ENCODE data around the gene TMTC2.
"Not testable (repeated sequence)": the region's sequence is repeated elsewhere in the genome, so short reads cannot be mapped to it uniquely, and the experiment has no call there.

Gene TMTC2

GRCh38 chr12:82728710-82729109 lies 42.0 kb downstream of the TMTC2 start:
- no peak for DNase-seq (ENCODE audit: low spot score)

- DNase-seq (ENCODE audit: low spot score), result peak; percentile 29
Observed at GRCh38 chr12:82730953-82731459, 44.3 kb downstream of the TMTC2 start.

GRCh38 chr12:82740129-82741000 lies 53.7 kb downstream of the TMTC2 start:
- DNase-seq (ENCODE audit: low spot score), result peak; percentile 86

- DNase-seq (ENCODE audit: low spot score), result no peak
Observed at GRCh38 chr12:82745063-82745674, 58.5 kb downstream of the TMTC2 start.

GRCh38 chr12:82745807-82746206 lies 59.1 kb downstream of the TMTC2 start:
- no peak for DNase-seq (ENCODE audit: low spot score)

GRCh38 chr12:82746668-82747067 lies 60.0 kb downstream of the TMTC2 start:
- no peak for DNase-seq (ENCODE audit: low spot score)

- no peak for DNase-seq (ENCODE audit: low spot score)
Observed at GRCh38 chr12:82749015-82749414, 62.3 kb downstream of the TMTC2 start.

- DNase-seq (ENCODE audit: low spot score), result no peak
Observed at GRCh38 chr12:82754856-82755255, 68.2 kb downstream of the TMTC2 start.

- DNase-seq (ENCODE audit: low spot score), result no peak
Observed at GRCh38 chr12:82756303-82756702, 69.6 kb downstream of the TMTC2 start.

GRCh38 chr12:82757059-82757458 lies 70.4 kb downstream of the TMTC2 start:
- peak; percentile 19 for DNase-seq (ENCODE audit: low spot score)

- DNase-seq (ENCODE audit: low spot score), result no peak
Observed at GRCh38 chr12:82757656-82758055, 71.0 kb downstream of the TMTC2 start.

GRCh38 chr12:82758749-82759330 lies 72.1 kb downstream of the TMTC2 start:
- no peak for DNase-seq (ENCODE audit: low spot score)

GRCh38 chr12:82760423-82760822 lies 73.7 kb downstream of the TMTC2 start:
- no peak for DNase-seq (ENCODE audit: low spot score)

- DNase-seq (ENCODE audit: low spot score), result not testable (repeated sequence)
Observed at GRCh38 chr12:82765206-82765605, 78.5 kb downstream of the TMTC2 start.

GRCh38 chr12:82765971-82766705 lies 79.4 kb downstream of the TMTC2 start:
- no peak for DNase-seq (ENCODE audit: low spot score)

GRCh38 chr12:82774666-82775065 lies 88.0 kb downstream of the TMTC2 start:
- DNase-seq (ENCODE audit: low spot score), result no peak

- DNase-seq (ENCODE audit: low spot score), result no peak
Observed at GRCh38 chr12:82780517-82780916, 93.8 kb downstream of the TMTC2 start.

GRCh38 chr12:82781309-82781997 lies 94.7 kb downstream of the TMTC2 start:
- DNase-seq (ENCODE audit: low spot score), result no peak

- DNase-seq (ENCODE audit: low spot score), result no peak
Observed at GRCh38 chr12:82783435-82783834, 96.7 kb downstream of the TMTC2 start.

- DNase-seq (ENCODE audit: low spot score), result no peak
Observed at GRCh38 chr12:82787016-82787415, 100.3 kb downstream of the TMTC2 start.

- DNase-seq (ENCODE audit: low spot score), result no peak
Observed at GRCh38 chr12:82788594-82788993, 101.9 kb downstream of the TMTC2 start.

- DNase-seq (ENCODE audit: low spot score), result no peak
Observed at GRCh38 chr12:82789674-82790073, 103.0 kb downstream of the TMTC2 start.
